HCT116 (cell line): ENCODE data around the gene APOD. TPM values are rescaled to one million over a fixed set of nuclear protein-coding genes. Genes with fewer than 3 reads are reported as not detected.

ENCODE experiments used
- ATAC-seq: fragments of 200-7000 bp; cut with Tn5 transposase; 2 replicates; pipeline ENCODE4 v1.9.1; 2020; ENCODE audit warnings: mild to moderate bottlenecking, moderate library complexity
- BruUV-seq: library from RNA; stranded (reverse); fragments of 400-500 nt; replicated peaks from 2 replicates; lab custom pipeline; 2021; lab: Mats Ljungman, UMichigan
- CTCF ChIA-PET: fragments of 300-600 bp; sonication (Branson Sonifier 250); formaldehyde crosslinking; loops from one replicate; lab custom pipeline; 2021; ENCODE audit warnings: antibody characterized with exemption; lab: Charles Lee
- POLR2A ChIA-PET: fragments of 300-600, 350-600 bp; sonication (Branson Sonifier 250); formaldehyde crosslinking; loops from one replicate; lab custom pipeline; 2021; ENCODE audit warnings: antibody characterized with exemption; lab: Charles Lee
- RAD21 ChIA-PET, 2 experiments: fragments of 300-600 bp; sonication (Branson Sonifier 250); formaldehyde crosslinking; loops; one replicate each; lab custom pipeline; 2023; ENCODE audit warnings: low total read pairs in 2 of 2; ENCODE audit not compliant: uncharacterized antibody in 2 of 2, unreplicated experiment in 2 of 2, low non-redundant PET in 1 of 2; lab: Charles Lee
- DNase-seq: peaks from one replicate; pipeline ENCODE4 v3.0.0-alpha.2; 2010; ENCODE audit warnings: low read depth, low spot score
- H2AFZ ChIP-seq: fragments of 200-600 bp; shearing (Covaris generic), sonication (generic); 2 replicates; pipeline ENCODE4 v1.6.1; 2017; ENCODE audit warnings: low read depth, mixed run types, mixed read lengths, antibody characterized with exemption, low read length; ENCODE audit not compliant: poor library complexity, severe bottlenecking
- H3K27ac ChIP-seq: 2 replicates; pipeline ENCODE4 v1.5.1; 2012; ENCODE audit warnings: low read depth, low read length
- H3K27me3 ChIP-seq: fragments of 200-600 bp; sonication (generic); 2 replicates; pipeline ENCODE4 v1.6.1; 2016; ENCODE audit warnings: mixed run types, low read length, mixed read lengths; ENCODE audit not compliant: insufficient read depth
- H3K36me3 ChIP-seq, 2 experiments: fragments of 200-500 bp in 1 of 2; fragments of 200-600 bp in 1 of 2; sonication (Bioruptor generic) in 1 of 2; sonication (generic) in 1 of 2; 2 replicates each; pipeline versions ENCODE4 v1.5.1 to v1.6.1; 2014 to 2016; ENCODE audit warnings: low read length in 2 of 2, inconsistent platforms in 1 of 2, mixed read lengths in 1 of 2, mixed run types in 1 of 2; ENCODE audit not compliant: insufficient read depth in 2 of 2, control insufficient read depth in 1 of 2
- H3K4me1 ChIP-seq, 2 experiments: fragments of 200-600 bp in 1 of 2; sonication (generic) in 1 of 2; 2 replicates each; pipeline versions ENCODE4 v1.5.1 to v1.6.1; 2012 to 2017; ENCODE audit warnings: low read length in 2 of 2, inconsistent platforms in 1 of 2, mild to moderate bottlenecking in 1 of 2, mixed read lengths in 1 of 2, mixed run types in 1 of 2, moderate library complexity in 1 of 2; ENCODE audit not compliant: insufficient read depth in 2 of 2, control insufficient read depth in 1 of 2
- H3K4me2 ChIP-seq: fragments of 200-600 bp; sonication (generic); 2 replicates; pipeline ENCODE4 v1.6.1; 2017; ENCODE audit warnings: mixed run types, low read length, mixed read lengths
- H3K4me3 ChIP-seq, 2 experiments: fragments of 200-600 bp in 1 of 2; sonication (generic) in 1 of 2; replicated peaks in 1 of 2; 2 replicates each; pipeline ENCODE4 v1.5.1; 2011 to 2016; ENCODE audit warnings: low read length in 2 of 2, control low read depth in 1 of 2, low read depth in 1 of 2, mild to moderate bottlenecking in 1 of 2, mixed read lengths in 1 of 2, mixed run types in 1 of 2
- H3K79me2 ChIP-seq: fragments of 200-600 bp; sonication (generic); 2 replicates; pipeline ENCODE4 v1.6.1; 2017; ENCODE audit warnings: mild to moderate bottlenecking, mixed run types, low read length, moderate library complexity, mixed read lengths; ENCODE audit not compliant: insufficient read depth
- H3K9ac ChIP-seq: fragments of 200-600 bp; sonication (generic); 2 replicates; pipeline ENCODE4 v1.6.1; 2016; ENCODE audit warnings: low read length, mixed read lengths
- H3K9me2 ChIP-seq: fragments of 200-600 bp; sonication (generic), shearing (Covaris generic); 2 replicates; pipeline ENCODE4 v1.6.1; 2017; ENCODE audit warnings: mixed run types, mild to moderate bottlenecking, moderate library complexity; ENCODE audit not compliant: insufficient read depth
- H3K9me3 ChIP-seq, 2 experiments: fragments of 200-500 bp in 1 of 2; fragments of 200-600 bp in 1 of 2; sonication (Bioruptor generic) in 1 of 2; sonication (generic) in 1 of 2; 2 replicates each; pipeline ENCODE4 v1.6.1; 2014 to 2017; ENCODE audit warnings: low read length in 2 of 2, mixed read lengths in 2 of 2, inconsistent platforms in 1 of 2, low read depth in 1 of 2, mild to moderate bottlenecking in 1 of 2, mixed run types in 1 of 2, moderate library complexity in 1 of 2; ENCODE audit not compliant: control insufficient read depth in 1 of 2, insufficient read depth in 1 of 2
- H4K20me1 ChIP-seq: fragments of 200-600 bp; sonication (generic), shearing (Covaris generic); 2 replicates; pipeline ENCODE4 v1.6.1; 2017; ENCODE audit warnings: mixed run types, mild to moderate bottlenecking, moderate library complexity; ENCODE audit not compliant: insufficient read depth
- CEBPB ChIP-seq: IDR thresholded peaks from 2 replicates; pipeline ENCODE4 v1.6.1; 2012; ENCODE audit warnings: low read depth
- CTCF ChIP-seq, 3 experiments: fragments of 200-600 bp in 1 of 3; sonication (generic) in 1 of 3; IDR thresholded peaks in 2 of 3; conservative IDR thresholded peaks in 1 of 3; 2 replicates each; pipeline ENCODE4 v1.5.1; 2012 to 2017; ENCODE audit warnings: low read depth in 2 of 3, low read length in 2 of 3, antibody characterized with exemption in 1 of 3, borderline replicate concordance in 1 of 3, control low read depth in 1 of 3, mild to moderate bottlenecking in 1 of 3, mixed read lengths in 1 of 3, mixed run types in 1 of 3, moderate library complexity in 1 of 3; ENCODE audit not compliant: insufficient read depth in 1 of 3
- ELF1 ChIP-seq: IDR thresholded peaks from 2 replicates; pipeline ENCODE4 v1.6.1; 2012; ENCODE audit warnings: low read depth, borderline replicate concordance
- JUND ChIP-seq: IDR thresholded peaks from 2 replicates; pipeline ENCODE4 v1.6.1; 2012
- RAD21 ChIP-seq: IDR thresholded peaks from 2 replicates; pipeline ENCODE4 v1.6.1; 2012; ENCODE audit warnings: low read depth, mild to moderate bottlenecking
- SP1 ChIP-seq: IDR thresholded peaks from 2 replicates; pipeline ENCODE4 v1.6.1; 2012; ENCODE audit warnings: low read depth
- SRF ChIP-seq: IDR thresholded peaks from 2 replicates; pipeline ENCODE4 v1.6.1; 2012; ENCODE audit warnings: low read depth
- YY1 ChIP-seq: IDR thresholded peaks from 2 replicates; pipeline ENCODE4 v1.6.1; 2011; ENCODE audit warnings: low read length, low read depth, moderate library complexity, mild to moderate bottlenecking; ENCODE audit not compliant: insufficient replicate concordance; ENCODE audit errors: extremely low read depth
- ZBTB33 ChIP-seq: IDR thresholded peaks from 2 replicates; pipeline ENCODE4 v1.6.1; 2011; ENCODE audit warnings: mild to moderate bottlenecking, low read length, moderate library complexity; ENCODE audit not compliant: insufficient replicate concordance; ENCODE audit errors: extremely low read depth
- ZFX ChIP-seq: fragments of 450-650 bp; IDR thresholded peaks from 2 replicates; pipeline ENCODE4 v1.6.1; 2017
- intact Hi-C: fragments of 100-400 bp; cut with micrococcal nuclease; formaldehyde crosslinking; loops from 2 replicates; pipeline ENCODE4 v1.10.0; 2022
- total RNA-seq: library from RNA; stranded (reverse); gene quantifications from one replicate; pipeline ENCODE4 v1.2.1, GENCODE V29; 2021; ENCODE audit not compliant: unreplicated experiment

Gene APOD
- total RNA-seq, 1 experiment from 2014 or later = 0.76 TPM

GRCh38 chr3:195544230-195544536 lies 39.6 kb downstream of the APOD start:
- no peak overlapping the region for H3K9ac ChIP-seq
- no peaks in the 10 kb centered on the region for H3K9me2 ChIP-seq
- no peak overlapping the region for H3K27ac ChIP-seq
- DNase-seq = no peak
- H3K9me3 ChIP-seq = no peaks in the 10 kb centered on the region
- H3K27me3 ChIP-seq = no peaks in the 10 kb centered on the region
- TF ChIP-seq RAD21 (no peak), ZBTB33 (no peak), CEBPB (no peak), ELF1 (no peak), JUND (no peak), SP1 (no peak), SRF (no peak), YY1 (no peak), ZFX (no peak), CTCF (IDR thresholded peaks at IDR 0.05 in 2 of 3, conservative IDR thresholded peaks at IDR 0.05 in 1 of 3; ENCODE audit: borderline replicate concordance in 1 of 3, insufficient read depth in 1 of 3, low read depth in 2 of 3, low read length in 2 of 3) (no peak)
- H2AFZ ChIP-seq = no peak overlapping the region
- no peak overlapping the region for H3K4me3 ChIP-seq
- peaks cover 36% of the 10 kb centered on the region for H3K79me2 ChIP-seq
- H4K20me1 ChIP-seq = no peaks in the 10 kb centered on the region
- ATAC-seq = no peak
- peaks cover 25 to 48% of the 10 kb centered on the region in 2 experiments for H3K4me1 ChIP-seq
- intact Hi-C loops = no loop called here
- CTCF ChIA-PET = interaction anchor here (3.1 kb wide), 1 partner anchor 273 kb away, joined by 15 read pairs; the partner anchor contains the start of gene XXYLT1
- BruUV-seq = no TSS peak
- POLR2A ChIA-PET = no interaction called here
- RAD21 ChIA-PET = no interaction called here
- no peak overlapping the region for H3K4me2 ChIP-seq
- H3K36me3 ChIP-seq = 0 out of 4 replicates have a peak, but pooled peaks cover 0 to 3% of the 10 kb centered on the region in 2 experiments
